ENCODE data around the gene DCLK1.

Gene DCLK1

GRCh38 chr13:36148446-36148845, 17.3 kb upstream of the DCLK1 start:
- ChIA-PET POLR2A (no interaction called here), CTCF (interaction anchor here (1.0 kb wide), 1 partner anchor 10 kb away, joined by 3 read pairs; no protein-coding TSS in a partner anchor)
- DNase-seq (ENCODE audit: low read depth, low spot score), result no peak

GRCh38 chr13:36147330-36147729, 16.1 kb upstream of the DCLK1 start:
- DNase-seq (ENCODE audit: low read depth, low spot score), result no peak
- no peak for TF ChIP-seq CTCF (IDR thresholded peaks at IDR 0.05; ENCODE audit: insufficient read depth, low read length, missing control alignments)
- CTCF ChIA-PET, result no interaction called here
- no peak overlapping the region for H3K4me3 ChIP-seq (ENCODE audit: low read depth, low read length)
- POLR2A ChIA-PET, result no interaction called here

More at GRCh38 chr13:36148446-36148845, 17.3 kb upstream of the DCLK1 start:
- no peak for TF ChIP-seq CTCF (IDR thresholded peaks at IDR 0.05; ENCODE audit: insufficient read depth, low read length, missing control alignments)
- H3K4me3 ChIP-seq (ENCODE audit: low read depth, low read length), result no peak overlapping the region

- DNase-seq (ENCODE audit: low read depth, low spot score), result no peak
- ChIA-PET POLR2A (no interaction called here), CTCF (no interaction called here)
- no peak overlapping the region for H3K4me3 ChIP-seq (ENCODE audit: low read depth, low read length)
- no peak for TF ChIP-seq CTCF (IDR thresholded peaks at IDR 0.05; ENCODE audit: insufficient read depth, low read length, missing control alignments)
Measured at GRCh38 chr13:36146511-36147269, 15.5 kb upstream of the DCLK1 start.

GRCh38 chr13:36143738-36144137, 12.6 kb upstream of the DCLK1 start:
- no peak for TF ChIP-seq CTCF (IDR thresholded peaks at IDR 0.05; ENCODE audit: insufficient read depth, low read length, missing control alignments)
- no peak overlapping the region for H3K4me3 ChIP-seq (ENCODE audit: low read depth, low read length)
- ChIA-PET CTCF (no interaction called here), POLR2A (no interaction called here)
- DNase-seq (ENCODE audit: low read depth, low spot score), result no peak

- DNase-seq (ENCODE audit: low read depth, low spot score), result no peak
- TF ChIP-seq CTCF (IDR thresholded peaks at IDR 0.05; ENCODE audit: insufficient read depth, low read length, missing control alignments), result no peak
- CTCF ChIA-PET, result no interaction called here
- no peak overlapping the region for H3K4me3 ChIP-seq (ENCODE audit: low read depth, low read length)
- POLR2A ChIA-PET, result no interaction called here
Measured at GRCh38 chr13:36142735-36143134, 11.6 kb upstream of the DCLK1 start.

- DNase-seq (ENCODE audit: low read depth, low spot score), result no peak
- no peak overlapping the region for H3K4me3 ChIP-seq (ENCODE audit: low read depth, low read length)
- ChIA-PET POLR2A (no interaction called here), CTCF (interaction anchor here (1.0 kb wide), 1 partner anchor 145 kb away, joined by 3 read pairs; no protein-coding TSS in a partner anchor)
- no peak for TF ChIP-seq CTCF (IDR thresholded peaks at IDR 0.05; ENCODE audit: insufficient read depth, low read length, missing control alignments)
Measured at GRCh38 chr13:36135876-36136275, 4.7 kb upstream of the DCLK1 start.
